HEK293T (cell line): Measurements from ENCODE around the gene GRID1.

Experiments
- ARNT ChIP-seq: fragments of 450-650 bp; IDR thresholded peaks from 2 replicates; pipeline ENCODE4 v1.6.1; 2017; ENCODE audit warnings: mild to moderate bottlenecking
- BHLHE40 ChIP-seq: fragments of 450-650 bp; IDR thresholded peaks from 2 replicates; pipeline ENCODE4 v1.6.1; 2016; ENCODE audit warnings: mild to moderate bottlenecking, moderate library complexity, borderline replicate concordance
- ELF4 ChIP-seq: fragments of 450-650 bp; IDR thresholded peaks from 2 replicates; pipeline ENCODE4 v1.6.1; 2017; ENCODE audit warnings: antibody characterized with exemption
- SP1 ChIP-seq: fragments of 450-650 bp; IDR thresholded peaks from 2 replicates; pipeline ENCODE4 v1.6.1; 2017
- SUZ12 ChIP-seq: fragments of 450-650 bp; IDR thresholded peaks from 2 replicates; pipeline ENCODE4 v1.6.1; 2016; ENCODE audit warnings: mild to moderate bottlenecking
- TARDBP ChIP-seq: fragments of 450-650 bp; IDR thresholded peaks from 2 replicates; pipeline ENCODE4 v1.6.1; 2016
- ZNF384 ChIP-seq: fragments of 450-650 bp; IDR thresholded peaks from 2 replicates; pipeline ENCODE4 v1.6.1; 2016

DNA sequence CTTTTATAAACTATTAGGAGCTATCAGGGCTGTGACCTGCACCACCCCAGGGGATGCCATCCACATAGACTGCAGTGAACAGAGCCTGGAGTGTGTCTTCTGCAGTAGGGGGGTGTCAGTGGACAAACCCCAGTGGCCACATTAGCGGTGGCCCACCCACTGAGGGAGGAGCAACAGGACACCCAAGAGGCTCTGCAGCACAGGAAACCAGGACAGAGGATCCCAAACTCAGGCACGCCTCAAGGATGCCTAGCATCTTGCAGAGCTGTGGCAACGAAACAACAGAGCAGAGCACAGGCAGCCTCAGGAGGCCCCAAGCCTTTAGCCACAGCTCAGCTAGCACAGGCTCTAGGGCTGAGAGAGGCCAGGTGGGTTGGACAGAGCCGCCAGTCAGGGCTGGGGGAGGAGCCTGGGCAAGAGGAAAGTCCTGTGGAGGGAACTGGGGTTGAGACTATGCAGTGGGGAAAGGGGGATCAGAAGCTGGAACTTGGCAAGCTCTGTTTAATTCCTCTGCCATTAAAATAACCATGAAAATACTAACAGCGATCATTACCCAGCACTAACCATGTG is 53.8 kb downstream of the GRID1 start:
- TF ChIP-seq SUZ12, result no peak
- no peak for TF ChIP-seq SP1
- TF ChIP-seq ZNF384, result no peak
- no peak for TF ChIP-seq ELF4
- no peak for TF ChIP-seq ARNT
- no peak for TF ChIP-seq TARDBP
- TF ChIP-seq BHLHE40, result no peak
